HEK293T (cell line): ENCODE data around the gene ALK.

Experiments
- ARNT ChIP-seq: fragments of 450-650 bp; IDR thresholded peaks from 2 replicates; pipeline ENCODE4 v1.6.1; 2017; ENCODE audit warnings: mild to moderate bottlenecking
- BHLHE40 ChIP-seq: fragments of 450-650 bp; IDR thresholded peaks from 2 replicates; pipeline ENCODE4 v1.6.1; 2016; ENCODE audit warnings: mild to moderate bottlenecking, moderate library complexity, borderline replicate concordance
- FOXA1 ChIP-seq: fragments of 450-650 bp; IDR thresholded peaks from 2 replicates; pipeline ENCODE4 v1.6.1; 2016; ENCODE audit warnings: mild to moderate bottlenecking
- HDGF ChIP-seq: fragments of 450-650 bp; IDR thresholded peaks from 2 replicates; pipeline ENCODE4 v1.6.1; 2017; ENCODE audit warnings: antibody characterized with exemption, borderline replicate concordance
- LEF1 ChIP-seq: fragments of 450-650 bp; IDR thresholded peaks from 2 replicates; pipeline ENCODE4 v1.6.1; 2017; ENCODE audit warnings: mild to moderate bottlenecking, borderline replicate concordance
- TARDBP ChIP-seq: fragments of 450-650 bp; IDR thresholded peaks from 2 replicates; pipeline ENCODE4 v1.6.1; 2016
- ZNF384 ChIP-seq: fragments of 450-650 bp; IDR thresholded peaks from 2 replicates; pipeline ENCODE4 v1.6.1; 2016
- TF ChIP-seq, protein P1 (sequence below): fragments of 450-650 bp; IDR thresholded peaks from 2 replicates; pipeline ENCODE4 v1.6.1; 2016

DNA sequence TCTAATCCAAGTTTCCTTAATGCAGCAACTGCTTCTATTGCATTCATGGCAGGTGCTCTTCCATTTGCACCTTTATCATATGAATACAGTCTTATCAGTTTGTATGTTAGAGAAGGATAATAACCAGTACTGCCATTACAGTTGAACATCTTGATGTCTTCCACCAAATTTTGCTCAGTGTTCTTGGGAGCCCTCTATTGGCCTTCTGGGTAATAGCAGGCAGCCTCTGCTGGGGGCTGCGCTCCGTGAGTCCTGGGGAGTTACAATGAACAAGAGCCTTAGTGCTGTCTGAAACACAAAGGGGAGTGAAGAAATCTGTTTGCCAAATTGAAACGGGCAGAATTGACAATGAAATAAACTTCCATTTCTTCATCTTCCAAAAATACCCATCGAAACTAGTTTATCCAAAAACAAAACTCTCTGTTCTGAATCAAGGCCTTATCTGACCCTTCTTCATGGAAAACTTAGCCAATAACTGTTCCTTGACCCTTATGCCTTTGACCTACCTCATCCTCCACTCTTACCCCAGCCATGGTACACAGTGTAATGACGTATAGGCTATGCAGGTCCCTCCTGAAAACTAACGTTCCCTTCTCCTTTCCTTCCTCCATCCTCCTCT is 79.9 kb downstream of the ALK start:
- TF ChIP-seq ARNT (no peak), TARDBP (no peak), FOXA1 (no peak), LEF1 (no peak), BHLHE40 (no peak), HDGF (no peak), ZNF384 (no peak)
- TF ChIP-seq, protein P1, sequence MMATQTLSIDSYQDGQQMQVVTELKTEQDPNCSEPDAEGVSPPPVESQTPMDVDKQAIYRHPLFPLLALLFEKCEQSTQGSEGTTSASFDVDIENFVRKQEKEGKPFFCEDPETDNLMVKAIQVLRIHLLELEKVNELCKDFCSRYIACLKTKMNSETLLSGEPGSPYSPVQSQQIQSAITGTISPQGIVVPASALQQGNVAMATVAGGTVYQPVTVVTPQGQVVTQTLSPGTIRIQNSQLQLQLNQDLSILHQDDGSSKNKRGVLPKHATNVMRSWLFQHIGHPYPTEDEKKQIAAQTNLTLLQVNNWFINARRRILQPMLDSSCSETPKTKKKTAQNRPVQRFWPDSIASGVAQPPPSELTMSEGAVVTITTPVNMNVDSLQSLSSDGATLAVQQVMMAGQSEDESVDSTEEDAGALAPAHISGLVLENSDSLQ: no peak
